Measurements from ENCODE around the gene TTC23.

Gene TTC23

GRCh38 chr15:99096173-99096893 is 153.0 kb downstream of the TTC23 start:
- in situ Hi-C loops (cut with HindIII; ENCODE audit: low sequenced_read_pairs) = no loop called here

GRCh38 chr15:99095626-99096025 is 153.8 kb downstream of the TTC23 start:
- in situ Hi-C loops (cut with HindIII; ENCODE audit: low sequenced_read_pairs) = no loop called here

GRCh38 chr15:99092554-99093172 is 156.7 kb downstream of the TTC23 start:
- in situ Hi-C loops (cut with HindIII; ENCODE audit: low sequenced_read_pairs) = no loop called here

GRCh38 chr15:99090938-99091337 is 158.4 kb downstream of the TTC23 start:
- in situ Hi-C loops (cut with HindIII; ENCODE audit: low sequenced_read_pairs) = no loop called here

GRCh38 chr15:99090011-99090699 is 159.2 kb downstream of the TTC23 start:
- in situ Hi-C loops (cut with HindIII; ENCODE audit: low sequenced_read_pairs) = no loop called here

- in situ Hi-C loops (cut with HindIII; ENCODE audit: low sequenced_read_pairs) = no loop called here
Measured at GRCh38 chr15:99087405-99087943, 161.9 kb downstream of the TTC23 start.

- in situ Hi-C loops (cut with HindIII; ENCODE audit: low sequenced_read_pairs) = no loop called here
Measured at GRCh38 chr15:99086327-99086667, 163.1 kb downstream of the TTC23 start.
